ENCODE data around the gene RGS3.

RGS3 gene

GRCh38 chr9:113623851-113624485 is 160.4 kb downstream of the RGS3 start:
- Histone ChIP-seq H3K36me3 (no peaks in the 10 kb centered on the region), H3K4me3 (ENCODE audit: low read depth, low read length) (no peak overlapping the region), H3K4me1 (peaks cover 28% of the 10 kb centered on the region), H3K9me3 (no peaks in the 10 kb centered on the region), H3K27me3 (no peaks in the 10 kb centered on the region)
- DNase-seq: no peak
- TF ChIP-seq, protein P1, sequence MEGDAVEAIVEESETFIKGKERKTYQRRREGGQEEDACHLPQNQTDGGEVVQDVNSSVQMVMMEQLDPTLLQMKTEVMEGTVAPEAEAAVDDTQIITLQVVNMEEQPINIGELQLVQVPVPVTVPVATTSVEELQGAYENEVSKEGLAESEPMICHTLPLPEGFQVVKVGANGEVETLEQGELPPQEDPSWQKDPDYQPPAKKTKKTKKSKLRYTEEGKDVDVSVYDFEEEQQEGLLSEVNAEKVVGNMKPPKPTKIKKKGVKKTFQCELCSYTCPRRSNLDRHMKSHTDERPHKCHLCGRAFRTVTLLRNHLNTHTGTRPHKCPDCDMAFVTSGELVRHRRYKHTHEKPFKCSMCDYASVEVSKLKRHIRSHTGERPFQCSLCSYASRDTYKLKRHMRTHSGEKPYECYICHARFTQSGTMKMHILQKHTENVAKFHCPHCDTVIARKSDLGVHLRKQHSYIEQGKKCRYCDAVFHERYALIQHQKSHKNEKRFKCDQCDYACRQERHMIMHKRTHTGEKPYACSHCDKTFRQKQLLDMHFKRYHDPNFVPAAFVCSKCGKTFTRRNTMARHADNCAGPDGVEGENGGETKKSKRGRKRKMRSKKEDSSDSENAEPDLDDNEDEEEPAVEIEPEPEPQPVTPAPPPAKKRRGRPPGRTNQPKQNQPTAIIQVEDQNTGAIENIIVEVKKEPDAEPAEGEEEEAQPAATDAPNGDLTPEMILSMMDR (IDR thresholded peaks at IDR 0.05; ENCODE audit: low read depth, low read length): no peak

DNA sequence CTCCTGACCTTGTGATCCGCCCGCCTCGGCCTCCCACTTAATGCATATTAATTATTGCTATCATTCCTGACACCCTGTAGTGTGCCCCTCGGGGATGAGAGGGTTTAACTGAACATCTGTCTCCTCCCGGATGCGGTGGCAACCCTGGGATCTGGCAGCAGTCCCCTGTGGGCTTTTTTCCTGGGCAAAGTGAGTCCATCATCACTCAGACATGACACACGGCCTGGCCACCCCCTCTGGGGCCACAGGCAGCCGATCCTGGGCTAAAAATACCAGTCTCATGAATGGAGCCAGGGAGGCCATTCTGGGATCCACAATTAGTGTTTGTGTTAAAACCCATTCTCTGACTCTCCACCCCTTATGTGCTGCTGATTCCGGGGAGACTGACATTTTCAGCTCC is 161.2 kb downstream of the RGS3 start:
- H3K9me3 ChIP-seq: no peaks in the 10 kb centered on the region
- no peaks in the 10 kb centered on the region for H3K36me3 ChIP-seq
- no peak overlapping the region for H3K4me3 ChIP-seq (ENCODE audit: low read depth, low read length)
- TF ChIP-seq, protein P1 (IDR thresholded peaks at IDR 0.05; ENCODE audit: low read depth, low read length): no peak
- no peaks in the 10 kb centered on the region for H3K27me3 ChIP-seq
- peaks cover 20% of the 10 kb centered on the region for H3K4me1 ChIP-seq
- peak; percentile 60 for DNase-seq

- Histone ChIP-seq H3K36me3 (no peaks in the 10 kb centered on the region), H3K4me3 (ENCODE audit: low read depth, low read length) (no peak overlapping the region), H3K9me3 (no peaks in the 10 kb centered on the region), H3K27me3 (no peaks in the 10 kb centered on the region), H3K4me1 (peaks cover 15% of the 10 kb centered on the region)
- DNase-seq: no peak
- TF ChIP-seq, protein P1 (IDR thresholded peaks at IDR 0.05; ENCODE audit: low read depth, low read length): no peak
Observed at GRCh38 chr9:113625486-113625885, 162.0 kb downstream of the RGS3 start.

- H3K27me3 ChIP-seq: no peaks in the 10 kb centered on the region
- TF ChIP-seq, protein P1 (IDR thresholded peaks at IDR 0.05; ENCODE audit: low read depth, low read length): no peak
- peaks cover 7% of the 10 kb centered on the region for H3K4me1 ChIP-seq
- H3K4me3 ChIP-seq (ENCODE audit: low read depth, low read length): no peak overlapping the region
- H3K9me3 ChIP-seq: no peaks in the 10 kb centered on the region
- no peaks in the 10 kb centered on the region for H3K36me3 ChIP-seq
- no peak for DNase-seq
Observed at GRCh38 chr9:113626735-113627495, 163.4 kb downstream of the RGS3 start.

- TF ChIP-seq, protein P1 (IDR thresholded peaks at IDR 0.05; ENCODE audit: low read depth, low read length): no peak
- no peaks in the 10 kb centered on the region; the same call in 1 of the 2 replicates for H3K4me1 ChIP-seq
- no peak for DNase-seq
- no peaks in the 10 kb centered on the region for H3K27me3 ChIP-seq
- no peak overlapping the region for H3K4me3 ChIP-seq (ENCODE audit: low read depth, low read length)
- H3K36me3 ChIP-seq: no peaks in the 10 kb centered on the region
- no peaks in the 10 kb centered on the region for H3K9me3 ChIP-seq
Observed at GRCh38 chr9:113628621-113629020, 165.1 kb downstream of the RGS3 start.

All from BE2C (cell line).